Epidermal melanocyte (primary cell): ENCODE measurements around the gene USP28.
"Not testable (repeated sequence)": the region's sequence is repeated elsewhere in the genome, so short reads cannot be mapped to it uniquely, and the experiment has no call there.

Experiments used
- DNase-seq: peaks from one replicate; pipeline ENCODE4 v3.0.0; 2011; ENCODE audit warnings: low spot score; ENCODE audit not compliant: insufficient read length

USP28 gene

GRCh38 chr11:113879446-113879845 lies 4.1 kb upstream of the USP28 start:
- not testable (repeated sequence) for DNase-seq

- DNase-seq, result no peak
Observed at GRCh38 chr11:113877670-113878055, 2.3 kb upstream of the USP28 start.

GRCh38 chr11:113876798-113877669 lies 1.7 kb upstream of the USP28 start:
- DNase-seq, result no peak

DNA sequence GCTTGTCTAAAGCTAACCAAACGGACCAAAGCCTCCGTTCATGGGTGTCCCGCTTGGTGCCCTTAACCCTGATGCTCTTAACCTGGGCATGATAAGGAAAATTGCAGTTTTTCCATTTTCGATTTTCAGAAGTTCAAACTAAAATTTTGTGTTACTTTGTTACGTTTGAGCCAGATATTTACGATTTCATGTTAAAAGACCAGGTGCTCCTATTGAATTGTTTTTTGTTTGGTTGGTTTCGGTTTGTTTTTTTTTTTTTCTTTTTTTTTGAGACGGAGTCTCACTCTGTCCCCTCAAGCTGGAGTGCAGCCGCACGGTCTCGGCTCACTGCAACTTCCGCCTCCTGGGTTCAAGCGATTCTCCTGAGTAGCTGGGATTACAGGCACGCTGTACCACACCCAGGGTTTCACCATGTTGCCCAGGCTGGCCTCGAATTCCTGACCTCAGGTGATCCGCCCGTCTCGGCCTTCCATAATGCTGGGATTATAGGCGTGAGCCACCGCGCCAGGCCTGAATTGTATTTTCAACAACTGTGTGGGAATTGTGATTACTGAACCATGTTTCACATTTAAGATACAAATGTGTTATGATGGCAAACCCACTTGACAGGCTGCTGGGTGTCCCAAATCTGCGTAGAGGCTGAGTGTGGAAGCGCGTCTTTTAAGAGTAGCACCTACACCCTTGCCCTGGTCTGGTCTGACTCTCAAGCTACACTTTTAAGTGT lies 864 bp upstream of the USP28 start:
- no peak for DNase-seq

GRCh38 chr11:113874581-113875233 lies 665 bp downstream of the USP28 start:
- DNase-seq, result no peak

- no peak for DNase-seq
Observed at GRCh38 chr11:113874096-113874495, 1.3 kb downstream of the USP28 start.

GRCh38 chr11:113873236-113873626 lies 2.1 kb downstream of the USP28 start:
- DNase-seq, result no peak

GRCh38 chr11:113871336-113871735 lies 4.0 kb downstream of the USP28 start:
- no peak for DNase-seq

GRCh38 chr11:113867843-113868503 lies 7.4 kb downstream of the USP28 start:
- no peak for DNase-seq

- no peak for DNase-seq
Observed at GRCh38 chr11:113865873-113866272, 9.5 kb downstream of the USP28 start.

DNA sequence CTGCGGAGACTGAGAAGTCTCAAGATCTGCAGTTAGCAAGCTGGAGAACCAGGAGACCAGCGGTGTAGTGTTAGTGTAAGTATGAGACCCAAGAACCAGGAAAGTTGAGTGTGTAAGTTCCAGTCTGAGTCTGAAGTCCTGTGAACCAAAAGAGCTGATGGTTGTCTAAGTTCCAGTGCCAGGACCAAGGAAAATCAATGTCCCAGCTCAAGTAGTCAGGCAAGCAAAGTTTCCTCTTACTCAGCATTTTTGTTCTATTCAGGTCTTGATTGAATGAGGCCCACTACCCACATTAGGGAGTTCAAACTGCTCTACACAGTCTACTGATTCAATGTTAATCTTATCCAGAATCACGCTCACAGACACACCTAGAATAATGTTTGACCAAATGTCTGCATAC lies 11.0 kb downstream of the USP28 start:
- DNase-seq, result no peak

DNA sequence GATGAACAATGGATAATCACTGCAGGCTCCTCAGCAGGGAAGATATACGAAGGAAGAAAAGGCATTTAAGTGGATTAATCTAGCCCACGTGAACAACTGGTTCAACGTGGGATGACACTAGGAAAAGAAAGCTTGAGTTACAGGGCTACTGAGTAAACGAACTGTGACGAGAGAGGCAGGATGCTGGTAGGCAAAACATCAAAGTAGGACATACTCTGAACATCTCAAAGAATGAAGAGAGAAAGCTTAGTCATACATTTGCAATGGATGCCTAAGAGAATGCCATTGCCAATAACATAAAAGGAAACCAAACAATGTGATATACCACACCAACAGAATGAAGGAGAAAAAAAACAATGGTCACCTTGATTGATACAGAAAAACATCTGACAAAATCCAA lies 12.9 kb downstream of the USP28 start:
- no peak for DNase-seq

DNA sequence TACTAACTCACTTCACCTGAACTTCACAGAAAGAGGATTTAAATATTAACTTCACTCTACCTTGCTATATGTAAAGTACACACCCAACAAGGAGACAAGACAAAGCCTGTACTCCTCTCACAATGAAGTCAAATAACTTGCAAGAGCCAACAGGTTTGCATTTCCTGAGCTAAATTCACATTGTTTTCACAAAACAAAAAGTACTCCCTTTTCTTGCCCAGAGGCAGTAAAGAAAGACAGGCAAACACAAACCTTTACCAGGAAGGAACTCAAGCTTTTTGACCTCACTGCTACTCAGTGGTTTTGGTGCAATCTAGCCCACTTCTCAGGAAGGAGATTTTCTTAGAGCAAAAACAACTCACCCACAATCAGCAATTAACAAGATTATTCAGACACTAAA lies 15.7 kb downstream of the USP28 start:
- no peak for DNase-seq

DNA sequence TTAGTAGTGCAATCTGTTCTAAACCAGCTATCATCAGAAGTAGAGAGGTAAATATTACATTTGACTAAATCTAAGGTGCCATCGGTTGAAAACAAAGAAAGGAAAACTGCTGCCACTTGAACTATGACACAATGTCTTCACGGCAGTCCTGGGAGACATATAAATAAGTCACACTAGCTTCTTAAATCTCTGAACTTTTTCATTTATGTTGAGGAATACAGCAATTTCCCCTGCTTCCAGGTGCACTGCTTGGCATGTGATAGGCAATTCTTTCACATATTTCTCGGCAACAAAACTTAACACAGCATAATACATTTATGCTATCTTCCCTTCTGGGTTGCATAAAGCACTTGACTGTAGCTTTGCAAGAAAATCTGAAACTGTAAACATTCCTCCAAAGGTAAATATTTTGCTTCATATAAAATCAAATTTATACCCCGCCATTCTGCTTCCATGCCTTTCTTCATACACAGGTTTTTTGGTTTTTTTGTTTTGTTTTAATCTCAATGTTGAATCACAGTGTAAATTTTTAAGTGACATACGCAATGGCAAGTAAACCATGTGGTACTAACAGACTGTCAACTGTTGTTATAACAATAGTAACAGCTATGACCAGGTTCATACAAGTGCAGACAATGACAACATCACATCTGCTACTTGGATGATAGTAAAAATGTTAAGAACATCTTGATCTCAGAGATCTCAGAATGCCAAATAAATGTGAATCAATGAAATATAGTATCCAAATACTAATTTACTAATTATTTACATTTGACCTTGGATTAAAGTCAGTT lies 18.2 kb downstream of the USP28 start:
- no peak for DNase-seq

DNA sequence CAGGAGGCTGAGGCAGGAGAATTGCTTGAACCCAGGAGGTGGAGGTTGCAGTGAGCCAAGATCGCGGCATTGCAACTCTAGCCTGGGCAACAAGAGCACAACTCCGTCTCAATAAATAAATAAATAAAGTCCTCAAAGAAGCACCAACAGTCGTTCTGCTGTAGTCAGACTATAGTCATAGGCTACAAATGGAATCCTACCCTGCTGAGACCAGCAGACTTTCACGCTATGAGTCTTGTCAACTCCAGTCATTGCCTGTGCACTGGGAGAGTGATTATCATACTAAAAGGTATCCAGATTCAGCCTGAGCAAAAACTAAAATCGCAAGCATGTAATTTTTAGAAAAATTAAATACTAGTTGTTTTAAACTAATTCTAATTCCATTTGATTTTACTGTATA lies 19.6 kb downstream of the USP28 start:
- DNase-seq, result no peak

DNA sequence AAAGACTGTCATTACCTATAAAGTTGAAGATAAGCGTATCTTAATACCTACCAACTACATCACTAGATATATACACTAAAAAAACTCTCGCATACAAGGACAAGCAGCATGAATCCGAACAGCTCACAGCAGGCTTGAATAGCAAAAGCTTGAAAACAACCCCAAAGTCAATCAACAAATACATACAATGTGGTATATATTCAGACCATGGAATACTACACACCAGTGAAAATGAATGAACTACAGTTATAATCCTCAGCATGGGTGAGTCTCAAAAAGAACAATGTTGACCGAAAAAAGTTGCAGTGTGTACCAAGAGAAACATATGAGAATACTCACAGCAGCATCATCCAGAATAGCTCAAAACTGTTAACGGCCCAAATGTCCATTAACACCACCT lies 25.2 kb downstream of the USP28 start:
- no peak for DNase-seq

DNA sequence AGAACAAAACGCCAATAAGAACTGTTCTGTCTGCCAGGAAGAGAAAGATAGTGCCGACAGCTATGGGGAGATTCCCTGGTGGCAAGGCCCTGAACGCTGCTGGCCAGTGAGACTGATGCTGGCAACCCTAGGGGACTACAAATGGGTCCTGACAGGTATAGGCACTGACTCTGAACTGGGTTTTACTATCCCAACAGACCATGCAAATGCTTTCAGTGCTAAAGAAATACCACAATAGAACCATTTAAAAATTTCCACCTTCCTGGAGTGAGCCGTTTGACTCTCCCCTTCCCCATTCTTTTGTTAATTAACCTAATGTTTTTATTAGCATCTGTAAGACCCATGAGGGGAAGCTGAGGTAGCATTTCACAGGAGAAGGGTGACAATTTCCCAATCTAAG lies 25.7 kb downstream of the USP28 start:
- no peak for DNase-seq

- no peak for DNase-seq
Observed at GRCh38 chr11:113847580-113847979, 27.8 kb downstream of the USP28 start.

DNA sequence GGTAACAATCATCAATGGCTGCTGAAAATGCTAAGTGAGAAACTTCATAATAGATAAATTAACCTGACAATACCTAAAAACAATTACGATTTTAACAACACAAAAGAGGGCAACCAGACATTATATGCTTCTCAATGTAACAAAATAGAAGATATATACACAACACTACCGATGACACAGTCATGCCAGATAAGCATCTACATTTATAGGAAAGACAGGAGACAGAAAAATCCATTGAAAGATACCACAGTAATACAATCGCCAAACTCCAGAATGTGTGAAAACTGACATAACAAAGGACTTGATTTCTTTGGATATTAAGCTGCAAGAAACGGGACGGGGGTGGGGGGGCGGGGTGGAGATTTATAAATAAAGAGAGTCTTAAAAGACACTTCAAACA lies 28.3 kb downstream of the USP28 start:
- no peak for DNase-seq

DNA sequence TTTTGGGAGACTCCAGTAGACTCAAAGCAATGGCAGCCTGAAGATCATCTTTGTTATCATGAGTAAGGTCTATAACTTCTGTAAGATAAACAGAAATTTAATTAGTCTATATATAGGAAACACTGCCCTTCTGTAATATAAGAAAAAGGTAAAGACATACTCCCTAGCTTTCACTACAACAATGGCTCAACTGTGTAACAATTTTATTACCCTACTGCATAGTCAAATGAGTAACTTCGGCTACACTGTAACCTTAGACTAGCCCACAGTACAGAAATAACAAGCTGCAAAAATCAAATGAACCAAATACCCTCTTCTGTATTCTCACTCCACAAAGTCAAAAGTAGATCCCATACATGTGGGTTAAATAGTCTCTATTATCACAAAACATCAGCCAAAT lies 33.7 kb downstream of the USP28 start:
- DNase-seq, result no peak
